ENCODE results near the gene RGS3. TPM values are rescaled to one million over a fixed set of nuclear protein-coding genes. Genes with fewer than 3 reads are reported as not detected.
A peak's percentile ranks its signal among the peaks of the same experiment; 100 is the strongest.

The RGS3 gene
- total RNA-seq, 8 experiments from 2014 or later = 5.7 to 82.3 (median 50.6) TPM

GRCh38 chr9:113568571-113569321 lies 105.2 kb downstream of the RGS3 start:
- H3K4me1 ChIP-seq (replicated peaks in 1 of 2) = peaks cover 56 to 57% of the 10 kb centered on the region in 2 donors

GRCh38 chr9:113569472-113570060 lies 106.0 kb downstream of the RGS3 start:
- Histone ChIP-seq H3K4me1 (replicated peaks in 1 of 2) (peaks cover 48 to 49% of the 10 kb centered on the region in 2 donors), H3K27ac (no peak overlapping the region), H3K4me3 (no peak overlapping the region)
- in situ Hi-C loops (cut with MboI; ENCODE audit: low pct_unique_long_range_greater_than_20kb in 2 of 9, low sequenced_read_pairs in 9 of 9, unreplicated experiment in 9 of 9) = no loop called here
- WGBS, 10 experiments = 100% methylated on average over 1 of the region's 2 CpGs; no CpG with 5 or more reads in 9 of the 10 experiments
- ATAC-seq (replicated peaks in 6 of 8) = no peak

More at GRCh38 chr9:113568571-113569321, 105.2 kb downstream of the RGS3 start:
- peak in 3 of 8 experiments; percentile 1 to 44 (median 2) for ATAC-seq (replicated peaks in 6 of 8)
- in situ Hi-C loops (cut with MboI; ENCODE audit: low pct_unique_long_range_greater_than_20kb in 2 of 9, low sequenced_read_pairs in 9 of 9, unreplicated experiment in 9 of 9) = no loop called here
- peak overlapping the region in 1 of 5 donors; percentile 3 for H3K4me3 ChIP-seq
- WGBS, 10 experiments = 20 to 100% (median 85%) methylated on average over 1 to 6 of the region's 11 CpGs; no CpG with 5 or more reads in 4 of the 10 experiments
- H3K27ac ChIP-seq = peak overlapping the region in 1 of 2 donors; percentile 31

- Histone ChIP-seq H3K27ac (no peak overlapping the region), H3K4me1 (replicated peaks in 1 of 2) (peaks cover 43% of the 10 kb centered on the region in 2 donors), H3K4me3 (no peak overlapping the region)
- WGBS, 10 experiments = 60 to 100% (median 87%) methylated on average over 1 to 9 of the region's 9 CpGs; no CpG with 5 or more reads in 4 of the 10 experiments
- ATAC-seq (replicated peaks in 6 of 8) = no peak
- in situ Hi-C loops (cut with MboI; ENCODE audit: low pct_unique_long_range_greater_than_20kb in 2 of 9, low sequenced_read_pairs in 9 of 9, unreplicated experiment in 9 of 9) = no loop called here
Observed at GRCh38 chr9:113570106-113570505, 106.6 kb downstream of the RGS3 start.

GRCh38 chr9:113570749-113571711 lies 107.5 kb downstream of the RGS3 start:
- ATAC-seq (replicated peaks in 6 of 8) = peak in 1 of 8 experiments; percentile 8
- 57 to 96% (median 83%) methylated on average over 3 to 10 of the region's 12 CpGs for WGBS, 10 experiments
- Histone ChIP-seq H3K4me3 (no peak overlapping the region), H3K27ac (no peak overlapping the region), H3K4me1 (replicated peaks in 1 of 2) (peaks cover 34 to 38% of the 10 kb centered on the region in 2 donors)
- in situ Hi-C loops (cut with MboI; ENCODE audit: low pct_unique_long_range_greater_than_20kb in 2 of 9, low sequenced_read_pairs in 9 of 9, unreplicated experiment in 9 of 9) = no loop called here

- in situ Hi-C loops (cut with MboI; ENCODE audit: low pct_unique_long_range_greater_than_20kb in 2 of 9, low sequenced_read_pairs in 9 of 9, unreplicated experiment in 9 of 9) = no loop called here
- Histone ChIP-seq H3K4me1 (replicated peaks in 1 of 2) (peaks cover 25% of the 10 kb centered on the region in 2 donors), H3K4me3 (no peak overlapping the region), H3K27ac (no peak overlapping the region)
- WGBS, 10 experiments = 10 to 93% (median 84%) methylated on average over 1 to 6 of the region's 8 CpGs; no CpG with 5 or more reads in 4 of the 10 experiments
- ATAC-seq (replicated peaks in 6 of 8) = peak in 3 of 8 experiments; percentile 20 to 74 (median 62)
Observed at GRCh38 chr9:113572076-113572861, 108.7 kb downstream of the RGS3 start.

- 56 to 100% (median 77%) methylated on average over 1 to 6 of the region's 11 CpGs; no CpG with 5 or more reads in 4 of the 10 experiments for WGBS, 10 experiments
- Histone ChIP-seq H3K4me1 (replicated peaks in 1 of 2) (peaks cover 17 to 20% of the 10 kb centered on the region in 2 donors), H3K27ac (no peak overlapping the region), H3K4me3 (no peak overlapping the region)
- no peak for ATAC-seq (replicated peaks in 6 of 8)
- in situ Hi-C loops (cut with MboI; ENCODE audit: low pct_unique_long_range_greater_than_20kb in 2 of 9, low sequenced_read_pairs in 9 of 9, unreplicated experiment in 9 of 9) = no loop called here
Observed at GRCh38 chr9:113573046-113573958, 109.8 kb downstream of the RGS3 start.

- no peak overlapping the region for H3K27ac ChIP-seq
- no peak for ATAC-seq (replicated peaks in 6 of 8)
- 40 to 89% (median 81%) methylated on average over 1 to 2 of the region's 2 CpGs; no CpG with 5 or more reads in 2 of the 10 experiments for WGBS, 10 experiments
- in situ Hi-C loops (cut with MboI; ENCODE audit: low pct_unique_long_range_greater_than_20kb in 2 of 9, low sequenced_read_pairs in 9 of 9, unreplicated experiment in 9 of 9) = no loop called here
- H3K4me1 ChIP-seq (replicated peaks in 1 of 2) = peaks cover 10 to 16% of the 10 kb centered on the region in 2 donors
- no peak overlapping the region for H3K4me3 ChIP-seq
Observed at GRCh38 chr9:113573959-113574352, 110.4 kb downstream of the RGS3 start.

GRCh38 chr9:113574441-113575262 lies 111.1 kb downstream of the RGS3 start:
- H3K4me3 ChIP-seq = no peak overlapping the region
- 40 to 96% (median 76%) methylated on average over 1 to 7 of the region's 14 CpGs; no CpG with 5 or more reads in 2 of the 10 experiments for WGBS, 10 experiments
- no peak for ATAC-seq (replicated peaks in 6 of 8)
- in situ Hi-C loops (cut with MboI; ENCODE audit: low pct_unique_long_range_greater_than_20kb in 2 of 9, low sequenced_read_pairs in 9 of 9, unreplicated experiment in 9 of 9) = loop anchor here in 3 of 9 experiments (25.0 kb wide), 3 partner anchors 112 to 262 kb away; partner anchors contain the start of genes RGS3 (in 1 of the 3) and RNF183 (in 1 of the 3)
- no peak overlapping the region for H3K27ac ChIP-seq
- peaks cover 9% of the 10 kb centered on the region in 2 donors for H3K4me1 ChIP-seq (replicated peaks in 1 of 2)

- peaks cover 0 to 11% of the 10 kb centered on the region in 2 donors for H3K4me1 ChIP-seq (replicated peaks in 1 of 2)
- ATAC-seq (replicated peaks in 6 of 8) = peak; percentile 27 to 84 (median 66)
Observed at GRCh38 chr9:113577525-113578261, 114.2 kb downstream of the RGS3 start.

More at GRCh38 chr9:113577525-113578261, 114.2 kb downstream of the RGS3 start:
- H3K4me3 ChIP-seq = no peak overlapping the region
- in situ Hi-C loops (cut with MboI; ENCODE audit: low pct_unique_long_range_greater_than_20kb in 2 of 9, low sequenced_read_pairs in 9 of 9, unreplicated experiment in 9 of 9) = loop anchor here in 3 of 9 experiments (25.0 kb wide), 3 partner anchors 115 to 265 kb away; partner anchors contain the start of genes RGS3 (in 1 of the 3) and RNF183 (in 1 of the 3)
- WGBS, 10 experiments = 0 to 98% (median 46%) methylated on average over 3 to 8 of the region's 11 CpGs; no CpG with 5 or more reads in 4 of the 10 experiments
- no peak overlapping the region for H3K27ac ChIP-seq
